ENCODE measurements around the gene LDHD.

The LDHD gene

GRCh38 chr16:75114179-75114945 is 2.2 kb downstream of the LDHD start:
- DNase-seq = no peak

- no peak for DNase-seq
Observed at GRCh38 chr16:75113541-75114121, 2.9 kb downstream of the LDHD start.

- DNase-seq = no peak
Observed at GRCh38 chr16:75112734-75113491, 3.7 kb downstream of the LDHD start.

GRCh38 chr16:75111961-75112733 is 4.4 kb downstream of the LDHD start:
- DNase-seq = no peak

- no peak for DNase-seq
Observed at GRCh38 chr16:75111514-75111940, 5.1 kb downstream of the LDHD start.

GRCh38 chr16:75110637-75111513 is 5.7 kb downstream of the LDHD start:
- peak; percentile 74 for DNase-seq

GRCh38 chr16:75109732-75110243 is 6.8 kb downstream of the LDHD start:
- DNase-seq = no peak

GRCh38 chr16:75108792-75109731 is 7.5 kb downstream of the LDHD start:
- DNase-seq = peak; percentile 63

- DNase-seq = no peak
Observed at GRCh38 chr16:75107505-75107904, 9.1 kb downstream of the LDHD start.

GRCh38 chr16:75106351-75107274 is 10.0 kb downstream of the LDHD start:
- no peak for DNase-seq

GRCh38 chr16:75105306-75106061 is 11.1 kb downstream of the LDHD start:
- no peak for DNase-seq

GRCh38 chr16:75104836-75105235 is 11.7 kb downstream of the LDHD start:
- no peak for DNase-seq

GRCh38 chr16:75103994-75104393 is 12.6 kb downstream of the LDHD start:
- no peak for DNase-seq

- DNase-seq = no peak
Observed at GRCh38 chr16:75102595-75102994, 14.0 kb downstream of the LDHD start.

- DNase-seq = no peak
Observed at GRCh38 chr16:75101635-75102034, 14.9 kb downstream of the LDHD start.

GRCh38 chr16:75100603-75100990 is 16.0 kb downstream of the LDHD start:
- no peak for DNase-seq

- no peak for DNase-seq
Observed at GRCh38 chr16:75099738-75100602, 16.6 kb downstream of the LDHD start.
